Brain microvascular endothelial cell (primary cell): ENCODE results near the gene PPP1R13B.

Source experiments
- DNase-seq: peaks from one replicate; pipeline ENCODE4 v3.0.0-alpha.2; 2020
- H3K27ac ChIP-seq: fragments of 250-450 bp; sonication (Bioruptor Pico); 2 replicates; pipeline ENCODE4 v1.5.1; 2020; ENCODE audit warnings: mild to moderate bottlenecking, moderate library complexity
- H3K27me3 ChIP-seq: fragments of 250-450 bp; sonication (Bioruptor Pico); replicated peaks from 2 replicates; pipeline ENCODE4 v1.5.1; 2020; ENCODE audit warnings: mild to moderate bottlenecking
- H3K36me3 ChIP-seq: fragments of 250-450 bp; sonication (Bioruptor Pico); replicated peaks from 2 replicates; pipeline ENCODE4 v1.5.1; 2020; ENCODE audit warnings: mild to moderate bottlenecking
- H3K4me3 ChIP-seq: 2 replicates; pipeline ENCODE4 v1.5.1; 2011; ENCODE audit warnings: low read depth, mild to moderate bottlenecking, control low read depth, low read length, moderate library complexity
- CTCF ChIP-seq: IDR thresholded peaks from 2 replicates; pipeline ENCODE4 v1.5.1; 2011; ENCODE audit warnings: low read depth, mild to moderate bottlenecking, moderate library complexity, low read length, control low read depth, inconsistent platforms; ENCODE audit errors: missing control alignments
- in situ Hi-C: cut with HindIII; loops from 2 replicates; pipeline ENCODE4 v1.10.0; 2017; ENCODE audit warnings: low sequenced_read_pairs, low pct_ligation_motif_present

PPP1R13B gene

GRCh38 chr14:103711516-103712431, 135.6 kb downstream of the PPP1R13B start:
- no peak for TF ChIP-seq CTCF
- in situ Hi-C loops = no loop called here
- no peak overlapping the region for H3K27ac ChIP-seq
- no peak overlapping the region for H3K4me3 ChIP-seq
- DNase-seq = no peak
- H3K27me3 ChIP-seq = no peaks in the 10 kb centered on the region
- H3K36me3 ChIP-seq = peaks cover 17% of the 10 kb centered on the region

DNA sequence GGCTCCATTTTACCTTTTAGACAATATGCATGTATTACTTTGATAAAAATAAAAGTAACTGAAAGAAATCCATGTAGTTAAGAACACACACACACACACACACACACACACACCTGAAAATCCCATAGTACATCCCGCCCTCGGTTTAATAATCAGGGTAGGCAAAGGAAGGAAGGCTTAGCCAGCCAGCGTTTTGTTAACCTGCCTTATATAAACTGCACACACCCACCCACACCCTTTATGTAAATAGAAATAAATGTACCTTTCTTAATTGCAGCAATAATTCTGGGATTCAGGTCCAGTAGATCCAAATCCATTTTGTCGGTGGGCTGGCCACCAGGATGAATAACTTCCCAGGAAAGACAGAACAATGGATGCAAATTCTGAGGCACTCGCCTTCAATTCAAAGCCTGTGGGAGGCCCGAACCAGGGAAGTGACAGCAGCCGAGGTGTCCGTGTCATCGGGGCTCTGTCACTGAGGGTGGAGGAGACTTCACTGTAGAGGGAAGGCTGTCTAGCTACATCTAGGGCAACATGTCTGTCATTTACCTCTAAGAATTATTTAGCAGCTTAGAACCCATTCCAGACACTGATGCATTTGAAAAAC, 136.5 kb downstream of the PPP1R13B start:
- no peak for TF ChIP-seq CTCF
- no peaks in the 10 kb centered on the region for H3K27me3 ChIP-seq
- no peak overlapping the region for H3K4me3 ChIP-seq
- in situ Hi-C loops = no loop called here
- no peak overlapping the region for H3K27ac ChIP-seq
- DNase-seq = no peak
- peaks cover 21% of the 10 kb centered on the region for H3K36me3 ChIP-seq

DNA sequence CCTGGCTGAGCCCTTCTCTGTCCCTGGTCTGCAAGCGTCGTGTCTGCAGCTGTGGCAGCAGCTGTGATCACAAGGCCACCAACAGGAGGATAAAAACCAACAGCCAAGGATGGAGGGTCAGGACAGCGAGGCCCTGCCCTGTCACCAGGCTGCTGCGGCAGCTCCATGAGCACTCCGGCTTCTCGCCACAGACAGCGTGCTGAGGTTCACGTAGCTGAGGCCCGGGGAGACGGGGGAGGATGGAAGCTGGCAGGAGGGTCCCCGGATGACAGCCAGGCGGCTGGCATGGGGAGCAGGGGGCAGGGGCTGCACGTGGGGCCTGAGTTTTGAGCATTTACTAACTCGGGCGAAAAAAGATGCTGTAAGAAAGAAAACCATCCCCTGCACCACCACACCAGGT, 137.6 kb downstream of the PPP1R13B start:
- in situ Hi-C loops = no loop called here
- DNase-seq = no peak
- Histone ChIP-seq H3K36me3 (peaks cover 27% of the 10 kb centered on the region), H3K27ac (no peak overlapping the region), H3K27me3 (no peaks in the 10 kb centered on the region), H3K4me3 (no peak overlapping the region)
- TF ChIP-seq CTCF = no peak

- TF ChIP-seq CTCF = no peak
Measured at GRCh38 chr14:103708750-103709187, 138.6 kb downstream of the PPP1R13B start.

DNA sequence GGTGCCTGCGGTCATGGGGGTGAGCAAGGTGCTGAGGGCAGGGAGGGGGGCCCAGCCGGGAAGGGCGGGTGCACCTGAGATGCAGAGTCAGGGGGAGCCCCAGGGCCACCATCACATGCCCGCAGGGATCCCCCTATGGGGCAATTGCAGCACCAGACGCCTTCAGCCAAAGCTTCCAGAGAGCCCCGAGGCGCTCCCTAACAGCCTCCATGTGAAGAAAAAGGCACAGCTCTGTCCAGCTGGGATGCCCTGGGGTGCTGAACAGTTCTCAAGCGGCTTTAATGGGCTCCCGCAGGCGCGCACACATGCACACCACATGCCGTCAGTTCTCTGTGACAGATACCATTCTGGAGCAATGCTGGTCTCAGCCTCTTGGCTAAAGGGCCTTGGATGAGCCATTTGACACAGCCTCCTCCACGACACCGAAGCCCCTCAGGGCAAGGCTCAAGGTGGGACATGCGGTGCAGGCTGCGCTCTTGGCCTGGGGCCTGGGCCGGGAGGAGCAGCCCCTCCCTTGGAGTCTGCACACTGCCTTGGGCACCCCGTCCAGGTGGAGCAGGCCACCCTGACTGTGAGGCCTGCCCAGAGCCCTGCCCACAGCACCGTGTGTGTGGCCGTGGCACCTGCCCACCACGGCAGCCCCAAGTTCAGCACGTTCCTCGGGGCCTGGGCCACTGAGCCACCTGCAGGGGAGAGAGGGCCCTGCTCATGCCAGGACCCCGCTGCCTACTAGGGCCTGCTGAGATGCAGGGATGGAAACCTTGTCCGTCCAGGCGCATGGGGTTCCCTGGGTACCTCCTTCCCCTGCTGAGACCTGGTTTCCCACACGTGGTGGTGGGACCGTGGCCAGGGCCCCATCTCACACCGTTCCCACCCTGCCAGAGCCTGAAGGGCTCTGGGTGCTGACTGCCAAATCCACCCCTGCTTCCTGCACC, 139.8 kb downstream of the PPP1R13B start:
- H3K4me3 ChIP-seq = no peak overlapping the region
- H3K36me3 ChIP-seq = peaks cover 46% of the 10 kb centered on the region
- no peaks in the 10 kb centered on the region for H3K27me3 ChIP-seq

More at GRCh38 chr14:103708750-103709187, 138.6 kb downstream of the PPP1R13B start:
- in situ Hi-C loops = no loop called here
- DNase-seq = no peak
- peaks cover 34% of the 10 kb centered on the region for H3K36me3 ChIP-seq
- no peaks in the 10 kb centered on the region for H3K27me3 ChIP-seq
- no peak overlapping the region for H3K27ac ChIP-seq
- H3K4me3 ChIP-seq = no peak overlapping the region

More for the DNA sequence above, 139.8 kb downstream of the PPP1R13B start:
- TF ChIP-seq CTCF = no peak
- DNase-seq = no peak
- in situ Hi-C loops = no loop called here
- H3K27ac ChIP-seq = no peak overlapping the region
